HEK293 (cell line): ENCODE data around the gene COMMD10.

Experiments
- CTCF ChIA-PET: fragments of 350-600 bp; formaldehyde crosslinking; extraction: SDS; loops from one replicate; lab custom pipeline; 2021; ENCODE audit warnings: antibody characterized with exemption; lab: Yijun Ruan, JAX
- POLR2A ChIA-PET: fragments of 300-600 bp; formaldehyde crosslinking; extraction: SDS; loops from one replicate; lab custom pipeline; 2020; ENCODE audit warnings: antibody characterized with exemption, inconsistent platforms; lab: Yijun Ruan, JAX
- H3K27ac ChIP-seq: fragments of 200-500 bp; sonication (Bioruptor generic); 2 replicates; pipeline ENCODE4 v1.5.1; 2014; ENCODE audit warnings: low read depth, low read length, control low read depth, inconsistent platforms; ENCODE audit errors: extremely low read depth
- H3K36me3 ChIP-seq, 2 experiments: fragments of 200-500 bp in 1 of 2; sonication (Bioruptor generic) in 1 of 2; 1 replicate in 1 of 2; 2 replicates in 1 of 2; pipeline ENCODE4 v1.5.1; 2014 to 2017; ENCODE audit warnings: inconsistent platforms in 2 of 2, low read length in 2 of 2; ENCODE audit not compliant: control insufficient read depth in 2 of 2, insufficient read depth in 1 of 2
- H3K4me1 ChIP-seq: fragments of 200-500 bp; sonication (Bioruptor generic); 2 replicates; pipeline ENCODE4 v1.5.1; 2014; ENCODE audit warnings: mild to moderate bottlenecking, low read length, inconsistent platforms; ENCODE audit not compliant: control insufficient read depth, insufficient read depth
- H3K4me3 ChIP-seq: 2 replicates; pipeline ENCODE4 v1.5.1; 2011; ENCODE audit warnings: low read depth, mild to moderate bottlenecking, control low read depth, low read length, moderate library complexity
- H3K9me3 ChIP-seq: fragments of 200-500 bp; sonication (Bioruptor generic); 2 replicates; pipeline ENCODE4 v1.5.1; 2014; ENCODE audit warnings: low read depth, low read length, inconsistent platforms; ENCODE audit not compliant: control insufficient read depth, insufficient read depth
- HOXA7 ChIP-seq: sonication (generic); formaldehyde crosslinking; IDR thresholded peaks from 2 replicates; pipeline ENCODE4 v1.8.1; 2022; ENCODE audit warnings: missing genetic modification reagents, borderline replicate concordance
- RBAK ChIP-seq: fragments of 450-650 bp; formaldehyde crosslinking; IDR thresholded peaks from 2 replicates; pipeline ENCODE4 v1.5.1; 2016; ENCODE audit warnings: missing biosample characterization, missing genetic modification characterization
- SCRT1 ChIP-seq: fragments of 450-650 bp; formaldehyde crosslinking; IDR thresholded peaks from 2 replicates; pipeline ENCODE4 v1.5.1; 2016; ENCODE audit warnings: missing biosample characterization, missing genetic modification characterization, borderline replicate concordance
- SCRT2 ChIP-seq: fragments of 450-650 bp; formaldehyde crosslinking; IDR thresholded peaks from 2 replicates; pipeline ENCODE4 v1.5.1; 2016; ENCODE audit warnings: missing biosample characterization, missing genetic modification characterization
- ZBTB17 ChIP-seq: fragments of 450-650 bp; formaldehyde crosslinking; IDR thresholded peaks from 2 replicates; pipeline ENCODE4 v1.5.1; 2016; ENCODE audit warnings: missing biosample characterization, missing genetic modification characterization
- ZIC2 ChIP-seq: fragments of 450-650 bp; formaldehyde crosslinking; IDR thresholded peaks from 2 replicates; pipeline ENCODE4 v1.5.1; 2016; ENCODE audit warnings: missing biosample characterization, missing genetic modification characterization
- ZNF223 ChIP-seq: fragments of 450-650 bp; formaldehyde crosslinking; IDR thresholded peaks from 2 replicates; pipeline ENCODE4 v1.5.1; 2016; ENCODE audit warnings: missing biosample characterization, missing genetic modification characterization
- ZNF26 ChIP-seq: fragments of 450-650 bp; formaldehyde crosslinking; IDR thresholded peaks from 2 replicates; pipeline ENCODE4 v1.5.1; 2016; ENCODE audit warnings: missing biosample characterization, missing genetic modification characterization
- ZNF280D ChIP-seq: fragments of 450-650 bp; formaldehyde crosslinking; IDR thresholded peaks from 2 replicates; pipeline ENCODE4 v1.5.1; 2016; ENCODE audit warnings: missing biosample characterization, missing genetic modification characterization
- ZNF341 ChIP-seq: fragments of 450-650 bp; formaldehyde crosslinking; IDR thresholded peaks from 2 replicates; pipeline ENCODE4; 2016; ENCODE audit warnings: low read depth, missing biosample characterization, missing genetic modification characterization
- ZNF350 ChIP-seq: fragments of 450-650 bp; formaldehyde crosslinking; IDR thresholded peaks from 2 replicates; pipeline ENCODE4 v1.5.0; 2017; ENCODE audit warnings: missing biosample characterization, mild to moderate bottlenecking, missing genetic modification characterization
- ZNF404 ChIP-seq: fragments of 450-650 bp; formaldehyde crosslinking; IDR thresholded peaks from 2 replicates; pipeline ENCODE4 v1.5.1; 2017; ENCODE audit warnings: missing biosample characterization, missing genetic modification characterization
- ZNF426 ChIP-seq: fragments of 450-650 bp; formaldehyde crosslinking; IDR thresholded peaks from 2 replicates; pipeline ENCODE4 v1.5.1; 2017; ENCODE audit warnings: missing biosample characterization, missing genetic modification characterization, mild to moderate bottlenecking, inconsistent platforms, moderate library complexity
- ZNF521 ChIP-seq: fragments of 450-650 bp; formaldehyde crosslinking; IDR thresholded peaks from 2 replicates; pipeline ENCODE4 v1.5.1; 2017; ENCODE audit warnings: missing biosample characterization, mild to moderate bottlenecking, missing genetic modification characterization
- ZNF596 ChIP-seq: fragments of 450-650 bp; IDR thresholded peaks from 2 replicates; pipeline ENCODE4 v1.5.0; 2018; ENCODE audit warnings: missing biosample characterization, mild to moderate bottlenecking, missing genetic modification characterization, moderate library complexity
- ZNF654 ChIP-seq: fragments of 450-650 bp; formaldehyde crosslinking; IDR thresholded peaks from 2 replicates; pipeline ENCODE4 v1.5.1; 2016; ENCODE audit warnings: low read depth, missing biosample characterization, missing genetic modification characterization
- ZNF830 ChIP-seq: fragments of 450-650 bp; IDR thresholded peaks from 2 replicates; pipeline ENCODE4 v1.5.0; 2018; ENCODE audit warnings: missing biosample characterization, missing genetic modification characterization, low read depth, mild to moderate bottlenecking, moderate library complexity
- TF ChIP-seq, protein P1 (sequence below): fragments of 450-650 bp; formaldehyde crosslinking; IDR thresholded peaks from 2 replicates; pipeline ENCODE4 v1.5.1; 2016; ENCODE audit warnings: missing biosample characterization, missing genetic modification characterization
- TF ChIP-seq, protein P2 (sequence below): fragments of 450-650 bp; formaldehyde crosslinking; IDR thresholded peaks from 2 replicates; pipeline ENCODE4 v1.5.1; 2016; ENCODE audit warnings: missing biosample characterization, missing genetic modification characterization

The COMMD10 gene

DNA sequence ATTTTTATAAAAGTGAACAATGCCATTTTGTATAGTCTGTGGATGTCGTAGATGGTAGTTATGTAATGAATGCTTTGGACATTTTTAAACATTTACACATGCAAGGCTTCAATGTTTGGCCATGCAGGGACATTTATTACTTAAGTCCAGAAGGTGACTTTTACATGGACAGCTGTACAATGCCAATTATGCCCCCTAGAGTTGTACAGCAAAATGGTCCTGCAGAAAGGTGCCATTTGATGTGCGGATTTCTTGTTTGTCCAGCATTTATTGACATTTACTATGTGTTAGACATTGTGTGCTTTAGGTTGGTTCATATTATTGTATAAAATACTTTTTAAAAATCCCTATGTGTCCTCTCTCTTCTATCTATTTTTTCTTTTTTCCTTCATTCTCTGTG is 22.5 kb upstream of the COMMD10 start (continued):
- TF ChIP-seq, protein P1, sequence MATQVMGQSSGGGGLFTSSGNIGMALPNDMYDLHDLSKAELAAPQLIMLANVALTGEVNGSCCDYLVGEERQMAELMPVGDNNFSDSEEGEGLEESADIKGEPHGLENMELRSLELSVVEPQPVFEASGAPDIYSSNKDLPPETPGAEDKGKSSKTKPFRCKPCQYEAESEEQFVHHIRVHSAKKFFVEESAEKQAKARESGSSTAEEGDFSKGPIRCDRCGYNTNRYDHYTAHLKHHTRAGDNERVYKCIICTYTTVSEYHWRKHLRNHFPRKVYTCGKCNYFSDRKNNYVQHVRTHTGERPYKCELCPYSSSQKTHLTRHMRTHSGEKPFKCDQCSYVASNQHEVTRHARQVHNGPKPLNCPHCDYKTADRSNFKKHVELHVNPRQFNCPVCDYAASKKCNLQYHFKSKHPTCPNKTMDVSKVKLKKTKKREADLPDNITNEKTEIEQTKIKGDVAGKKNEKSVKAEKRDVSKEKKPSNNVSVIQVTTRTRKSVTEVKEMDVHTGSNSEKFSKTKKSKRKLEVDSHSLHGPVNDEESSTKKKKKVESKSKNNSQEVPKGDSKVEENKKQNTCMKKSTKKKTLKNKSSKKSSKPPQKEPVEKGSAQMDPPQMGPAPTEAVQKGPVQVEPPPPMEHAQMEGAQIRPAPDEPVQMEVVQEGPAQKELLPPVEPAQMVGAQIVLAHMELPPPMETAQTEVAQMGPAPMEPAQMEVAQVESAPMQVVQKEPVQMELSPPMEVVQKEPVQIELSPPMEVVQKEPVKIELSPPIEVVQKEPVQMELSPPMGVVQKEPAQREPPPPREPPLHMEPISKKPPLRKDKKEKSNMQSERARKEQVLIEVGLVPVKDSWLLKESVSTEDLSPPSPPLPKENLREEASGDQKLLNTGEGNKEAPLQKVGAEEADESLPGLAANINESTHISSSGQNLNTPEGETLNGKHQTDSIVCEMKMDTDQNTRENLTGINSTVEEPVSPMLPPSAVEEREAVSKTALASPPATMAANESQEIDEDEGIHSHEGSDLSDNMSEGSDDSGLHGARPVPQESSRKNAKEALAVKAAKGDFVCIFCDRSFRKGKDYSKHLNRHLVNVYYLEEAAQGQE (tag by site-specific recombination), result no peak
- TF ChIP-seq HOXA7 (CRISPR knock-in tag), result no peak
- no peak for TF ChIP-seq ZNF350 (tag by site-specific recombination)
- TF ChIP-seq ZNF223, result no peak

GRCh38 chr5:116063950-116064349 is 20.9 kb upstream of the COMMD10 start:
- TF ChIP-seq ZIC2 (tag by site-specific recombination) (peak; percentile 71), ZNF521 (tag by site-specific recombination) (no peak)
- TF ChIP-seq, all 188 proteins: peak for 1
- ChIA-PET CTCF (interaction anchor here (2.6 kb wide), 1 partner anchor 429 kb away, joined by 15 read pairs; no protein-coding TSS in a partner anchor), POLR2A (no interaction called here)
- no peak overlapping the region for H3K4me3 ChIP-seq
- no peaks in the 10 kb centered on the region for H3K4me1 ChIP-seq
- no peaks in the 10 kb centered on the region for H3K36me3 ChIP-seq
- no peak overlapping the region for H3K27ac ChIP-seq
- no peaks in the 10 kb centered on the region for H3K9me3 ChIP-seq

- Histone ChIP-seq H3K9me3 (no peaks in the 10 kb centered on the region), H3K4me1 (no peaks in the 10 kb centered on the region), H3K27ac (no peak overlapping the region), H3K4me3 (no peak overlapping the region), H3K36me3 (no peaks in the 10 kb centered on the region)
- POLR2A ChIA-PET, result no interaction called here
- TF ChIP-seq RBAK, result no peak
- TF ChIP-seq ZNF404 (tag by site-specific recombination), result no peak
- no peak for TF ChIP-seq ZNF830
- no peak for TF ChIP-seq ZBTB17 (tag by site-specific recombination)
- no peak for TF ChIP-seq SCRT1 (tag by site-specific recombination)
- TF ChIP-seq ZNF280D (tag by site-specific recombination), result no peak
- TF ChIP-seq ZNF26 (tag by site-specific recombination), result no peak
- TF ChIP-seq ZNF654, result peak; percentile 85
- no peak for TF ChIP-seq SCRT2 (tag by site-specific recombination)
- TF ChIP-seq, protein P2, sequence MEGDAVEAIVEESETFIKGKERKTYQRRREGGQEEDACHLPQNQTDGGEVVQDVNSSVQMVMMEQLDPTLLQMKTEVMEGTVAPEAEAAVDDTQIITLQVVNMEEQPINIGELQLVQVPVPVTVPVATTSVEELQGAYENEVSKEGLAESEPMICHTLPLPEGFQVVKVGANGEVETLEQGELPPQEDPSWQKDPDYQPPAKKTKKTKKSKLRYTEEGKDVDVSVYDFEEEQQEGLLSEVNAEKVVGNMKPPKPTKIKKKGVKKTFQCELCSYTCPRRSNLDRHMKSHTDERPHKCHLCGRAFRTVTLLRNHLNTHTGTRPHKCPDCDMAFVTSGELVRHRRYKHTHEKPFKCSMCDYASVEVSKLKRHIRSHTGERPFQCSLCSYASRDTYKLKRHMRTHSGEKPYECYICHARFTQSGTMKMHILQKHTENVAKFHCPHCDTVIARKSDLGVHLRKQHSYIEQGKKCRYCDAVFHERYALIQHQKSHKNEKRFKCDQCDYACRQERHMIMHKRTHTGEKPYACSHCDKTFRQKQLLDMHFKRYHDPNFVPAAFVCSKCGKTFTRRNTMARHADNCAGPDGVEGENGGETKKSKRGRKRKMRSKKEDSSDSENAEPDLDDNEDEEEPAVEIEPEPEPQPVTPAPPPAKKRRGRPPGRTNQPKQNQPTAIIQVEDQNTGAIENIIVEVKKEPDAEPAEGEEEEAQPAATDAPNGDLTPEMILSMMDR (tag by site-specific recombination), result 0 out of 2 replicates have a peak, but pooled peaks have one; percentile 34
- TF ChIP-seq ZNF341 (tag by site-specific recombination), result no peak
- no peak for TF ChIP-seq ZNF426 (tag by site-specific recombination)
- TF ChIP-seq ZNF596 (tag by site-specific recombination), result no peak
- CTCF ChIA-PET, result interaction anchor here (0.5 to 4.1 kb wide), 36 partner anchors 8 to 1477 kb away, joined by 3 to 19 read pairs (median 3); partner anchors contain the start of genes AP3S1 and ARL14EPL
These were observed 16.7 kb upstream of the COMMD10 start for GRCh38 chr5:116068028-116068632.
